Skeletal muscle tissue (tissue), 4 donors: ENCODE measurements around the gene PHF11. TPM values are rescaled to one million over a fixed set of nuclear protein-coding genes. Genes with fewer than 3 reads are reported as not detected.

Experiments
- H3K27ac ChIP-seq: one replicate; pipeline ENCODE4 v1.7.0; 2013; ENCODE audit warnings: mild to moderate bottlenecking, low read depth, low read length, inconsistent platforms
- H3K27me3 ChIP-seq, 3 donors: one replicate each; pipeline ENCODE4 v1.7.0; 2013; ENCODE audit warnings: low read length in 3 of 3; ENCODE audit not compliant: control insufficient read depth in 3 of 3, insufficient read depth in 3 of 3
- H3K36me3 ChIP-seq, 3 donors: one replicate each; pipeline ENCODE4 v1.7.0; 2013; ENCODE audit warnings: low read length in 3 of 3; ENCODE audit not compliant: control insufficient read depth in 3 of 3, insufficient read depth in 3 of 3
- H3K4me1 ChIP-seq, 3 donors: one replicate each; pipeline ENCODE4 v1.7.0; 2013; ENCODE audit warnings: low read length in 3 of 3, mild to moderate bottlenecking in 3 of 3; ENCODE audit not compliant: control insufficient read depth in 3 of 3, insufficient read depth in 3 of 3
- H3K4me3 ChIP-seq, 3 donors: one replicate each; pipeline ENCODE4 v1.7.0; 2013; ENCODE audit warnings: low read length in 3 of 3
- H3K9ac ChIP-seq, 3 donors: one replicate each; pipeline ENCODE4 v1.7.0; 2013; ENCODE audit warnings: low read length in 3 of 3, mild to moderate bottlenecking in 3 of 3, moderate library complexity in 2 of 3, low read depth in 1 of 3
- H3K9me3 ChIP-seq, 3 donors: one replicate each; pipeline ENCODE4 v1.7.0; 2013; ENCODE audit warnings: low read length in 3 of 3; ENCODE audit not compliant: control insufficient read depth in 3 of 3
- total RNA-seq: library from RNA; depleted of rRNA; stranded (reverse); fragments of >200 nt; gene quantifications from one replicate; pipeline ENCODE4 v1.2.3, GENCODE V29; 2014
- donor health status: Osteomylitis.

PHF11 gene
- total RNA-seq, 1 donor from 2014 or later = 9.9 TPM

GRCh38 chr13:49524740-49525501, 29.2 kb downstream of the PHF11 start:
- Histone ChIP-seq H3K36me3 (peaks cover 0 to 11% (median 11%) of the 10 kb centered on the region in 3 donors), H3K9ac (no peak overlapping the region), H3K4me3 (no peak overlapping the region), H3K4me1 (no peaks in the 10 kb centered on the region), H3K27ac (no peak overlapping the region), H3K27me3 (no peaks in the 10 kb centered on the region), H3K9me3 (no peaks in the 10 kb centered on the region)

DNA sequence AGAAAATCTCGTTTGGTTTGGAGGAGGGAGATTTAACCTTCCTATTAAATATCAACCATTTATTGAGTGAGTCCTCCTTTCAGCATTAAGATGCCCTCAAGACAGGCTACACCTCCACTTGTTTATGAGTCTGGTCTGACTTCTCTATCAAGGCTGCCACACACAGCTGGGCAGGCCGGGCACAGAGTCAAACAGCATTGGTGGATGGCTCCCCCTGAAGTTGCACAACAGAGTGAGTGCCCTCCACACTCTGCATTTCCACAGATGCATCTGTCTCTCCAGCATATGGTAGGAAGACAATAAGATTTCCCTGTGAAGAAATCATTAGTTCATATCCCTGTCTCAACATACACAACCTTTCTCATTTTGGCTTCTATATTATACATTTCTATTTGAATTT, 31.4 kb downstream of the PHF11 start:
- H3K27me3 ChIP-seq = no peaks in the 10 kb centered on the region
- peaks cover 0 to 7% (median 6%) of the 10 kb centered on the region in 3 donors for H3K36me3 ChIP-seq
- H3K9ac ChIP-seq = no peak overlapping the region
- H3K27ac ChIP-seq = no peak overlapping the region
- no peaks in the 10 kb centered on the region for H3K9me3 ChIP-seq
- H3K4me1 ChIP-seq = no peaks in the 10 kb centered on the region
- no peak overlapping the region for H3K4me3 ChIP-seq

DNA sequence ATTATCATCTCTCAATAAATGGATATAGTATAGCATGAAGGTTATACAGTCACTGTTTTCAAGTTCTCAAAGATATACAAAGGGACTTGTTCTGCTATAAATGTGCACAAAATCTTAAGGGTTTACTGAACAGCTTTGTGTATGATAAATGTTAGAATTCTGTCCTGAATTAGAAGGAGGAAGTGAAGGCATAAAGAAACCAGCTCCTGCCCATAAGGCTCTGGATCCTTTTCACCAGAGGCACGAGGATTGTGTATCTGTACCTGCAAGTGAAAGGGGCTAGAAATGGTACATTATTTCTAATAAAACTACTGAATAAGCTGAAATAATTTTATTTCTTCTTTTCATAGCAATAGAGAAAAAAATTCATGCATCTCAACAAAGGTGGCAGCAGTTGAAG, 32.4 kb downstream of the PHF11 start:
- no peaks in the 10 kb centered on the region for H3K9me3 ChIP-seq
- no peak overlapping the region for H3K27ac ChIP-seq
- H3K4me3 ChIP-seq = no peak overlapping the region
- H3K27me3 ChIP-seq = no peaks in the 10 kb centered on the region
- H3K9ac ChIP-seq = no peak overlapping the region
- H3K36me3 ChIP-seq = peaks cover 0 to 4% (median 4%) of the 10 kb centered on the region in 3 donors
- peaks cover 0 to 5% (median 0%) of the 10 kb centered on the region in 3 donors for H3K4me1 ChIP-seq

- no peak overlapping the region for H3K4me3 ChIP-seq
- no peak overlapping the region for H3K9ac ChIP-seq
- H3K9me3 ChIP-seq = no peaks in the 10 kb centered on the region
- peaks cover 0 to 5% (median 0%) of the 10 kb centered on the region in 3 donors for H3K4me1 ChIP-seq
- peaks cover 0 to 4% (median 3%) of the 10 kb centered on the region in 3 donors for H3K36me3 ChIP-seq
- H3K27ac ChIP-seq = no peak overlapping the region
- no peaks in the 10 kb centered on the region for H3K27me3 ChIP-seq
Measured at GRCh38 chr13:49530457-49530856, 34.7 kb downstream of the PHF11 start.

DNA sequence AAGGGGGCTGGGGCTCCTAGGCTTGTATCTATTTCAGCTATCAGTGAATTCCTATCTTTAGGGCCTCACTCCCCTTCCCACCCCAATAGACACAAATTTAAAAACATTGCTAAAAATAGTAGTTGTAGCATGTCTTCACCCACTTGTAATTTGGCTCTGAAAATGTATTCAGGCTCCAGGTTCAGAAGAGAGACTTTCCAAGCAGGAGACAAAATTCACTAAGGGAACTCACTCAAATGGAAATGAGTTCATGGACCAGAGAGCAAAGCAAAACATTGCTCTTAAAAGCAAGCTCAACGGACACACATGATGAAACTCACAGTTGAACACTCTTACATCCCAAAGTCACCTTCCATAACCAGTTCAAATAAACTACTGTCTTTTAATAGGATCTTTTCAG, 36.8 kb downstream of the PHF11 start:
- Histone ChIP-seq H3K27me3 (no peaks in the 10 kb centered on the region), H3K4me3 (no peak overlapping the region), H3K9me3 (no peaks in the 10 kb centered on the region), H3K4me1 (peaks cover 0 to 5% (median 0%) of the 10 kb centered on the region in 3 donors), H3K9ac (no peak overlapping the region), H3K27ac (no peak overlapping the region), H3K36me3 (peaks cover 0 to 3% (median 0%) of the 10 kb centered on the region in 3 donors)

GRCh38 chr13:49533011-49533410, 37.3 kb downstream of the PHF11 start:
- H3K9me3 ChIP-seq = no peaks in the 10 kb centered on the region
- H3K36me3 ChIP-seq = peaks cover 0 to 3% (median 0%) of the 10 kb centered on the region in 3 donors
- H3K27ac ChIP-seq = no peak overlapping the region
- H3K4me1 ChIP-seq = peaks cover 0 to 5% (median 0%) of the 10 kb centered on the region in 3 donors
- H3K4me3 ChIP-seq = no peak overlapping the region
- H3K27me3 ChIP-seq = no peaks in the 10 kb centered on the region
- no peak overlapping the region for H3K9ac ChIP-seq

DNA sequence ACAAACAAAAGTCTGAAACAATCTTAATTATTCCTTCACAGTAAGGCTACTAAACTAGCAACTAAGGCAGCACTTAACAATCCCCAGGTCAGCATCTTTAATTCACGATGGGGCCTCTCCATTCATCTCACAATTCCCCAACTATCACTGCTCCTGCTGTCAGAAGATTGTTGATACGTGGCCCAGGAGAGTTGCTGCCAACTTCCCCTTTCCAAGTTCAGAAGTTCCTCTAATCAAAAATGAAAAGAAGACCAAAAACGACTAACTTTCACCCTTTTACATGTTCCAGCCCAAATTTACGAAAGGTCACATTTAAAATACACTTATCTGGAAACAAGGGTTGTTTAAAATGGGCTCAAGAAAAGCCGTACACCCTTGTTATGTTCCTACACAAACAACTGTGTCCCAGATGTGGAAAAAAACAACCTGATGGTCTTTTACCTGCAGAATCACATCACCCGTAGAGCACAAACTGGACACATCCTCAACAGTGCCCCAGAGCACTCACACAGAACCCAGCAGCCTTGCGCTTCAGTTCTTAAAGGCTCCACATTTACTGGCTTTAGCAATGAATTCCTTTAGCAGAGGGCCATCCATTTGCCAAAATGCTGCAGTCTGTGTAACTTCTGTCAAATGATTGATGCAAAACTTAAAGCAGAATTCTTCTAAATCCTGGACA, 38.0 kb downstream of the PHF11 start:
- Histone ChIP-seq H3K36me3 (peaks cover 0 to 3% (median 0%) of the 10 kb centered on the region in 3 donors), H3K27ac (no peak overlapping the region), H3K27me3 (no peaks in the 10 kb centered on the region), H3K4me1 (peaks cover 0 to 5% (median 0%) of the 10 kb centered on the region in 3 donors), H3K4me3 (no peak overlapping the region), H3K9ac (no peak overlapping the region), H3K9me3 (no peaks in the 10 kb centered on the region)

- no peaks in the 10 kb centered on the region for H3K9me3 ChIP-seq
- H3K27me3 ChIP-seq = no peaks in the 10 kb centered on the region
- no peak overlapping the region for H3K4me3 ChIP-seq
- H3K4me1 ChIP-seq = peaks cover 0 to 5% (median 0%) of the 10 kb centered on the region in 3 donors
- peaks cover 9 to 15% (median 9%) of the 10 kb centered on the region in 3 donors for H3K36me3 ChIP-seq
- H3K9ac ChIP-seq = no peak overlapping the region
- H3K27ac ChIP-seq = no peak overlapping the region
Measured at GRCh38 chr13:49536144-49536873, 40.6 kb downstream of the PHF11 start.

GRCh38 chr13:49538404-49538803, 42.7 kb downstream of the PHF11 start:
- Histone ChIP-seq H3K27ac (no peak overlapping the region), H3K9ac (no peak overlapping the region), H3K27me3 (no peaks in the 10 kb centered on the region), H3K4me3 (no peak overlapping the region), H3K9me3 (no peaks in the 10 kb centered on the region), H3K36me3 (peaks cover 12 to 17% (median 14%) of the 10 kb centered on the region in 3 donors), H3K4me1 (no peaks in the 10 kb centered on the region)
